ENCODE measurements around the gene HOXA4. TPM values are rescaled to one million over a fixed set of nuclear protein-coding genes. Genes with fewer than 3 reads are reported as not detected.
A peak's percentile ranks its signal among the peaks of the same experiment; 100 is the strongest.

HOXA4 gene
- total RNA-seq, 1 donor, result 0.72 TPM

GRCh38 chr7:27159266-27160144, 28.9 kb upstream of the HOXA4 start:
- Histone ChIP-seq H3K36me3 (ENCODE audit: insufficient read depth, low read length) (peaks cover 15% of the 10 kb centered on the region), H4K20me1 (ENCODE audit: insufficient read depth, low read length) (peaks cover 14% of the 10 kb centered on the region), H3K4me1 (ENCODE audit: insufficient read depth, low read length) (peaks cover 14% of the 10 kb centered on the region), H3K27me3 (ENCODE audit: insufficient read depth, low read length) (no peaks in the 10 kb centered on the region), H3K79me2 (ENCODE audit: insufficient read depth, low read length) (peaks cover 60% of the 10 kb centered on the region), H2AFZ (ENCODE audit: low read length) (peak overlapping the region; percentile 89), H3K27ac (ENCODE audit: low read depth, low read length) (no peak overlapping the region), H3K9me3 (ENCODE audit: low read depth, low read length) (no peaks in the 10 kb centered on the region), H3K4me3 (ENCODE audit: insufficient read depth, low read length) (peak overlapping the region; percentile 75), H3K4me2 (ENCODE audit: insufficient read depth, low read length) (peak overlapping the region; percentile 99)
- TF ChIP-seq CTCF (IDR thresholded peaks at IDR 0.05; ENCODE audit: extremely low read depth, low read depth, low read length), result no peak
- DNase-seq (ENCODE audit: insufficient read length, low spot score, missing footprints), result no peak

DNA sequence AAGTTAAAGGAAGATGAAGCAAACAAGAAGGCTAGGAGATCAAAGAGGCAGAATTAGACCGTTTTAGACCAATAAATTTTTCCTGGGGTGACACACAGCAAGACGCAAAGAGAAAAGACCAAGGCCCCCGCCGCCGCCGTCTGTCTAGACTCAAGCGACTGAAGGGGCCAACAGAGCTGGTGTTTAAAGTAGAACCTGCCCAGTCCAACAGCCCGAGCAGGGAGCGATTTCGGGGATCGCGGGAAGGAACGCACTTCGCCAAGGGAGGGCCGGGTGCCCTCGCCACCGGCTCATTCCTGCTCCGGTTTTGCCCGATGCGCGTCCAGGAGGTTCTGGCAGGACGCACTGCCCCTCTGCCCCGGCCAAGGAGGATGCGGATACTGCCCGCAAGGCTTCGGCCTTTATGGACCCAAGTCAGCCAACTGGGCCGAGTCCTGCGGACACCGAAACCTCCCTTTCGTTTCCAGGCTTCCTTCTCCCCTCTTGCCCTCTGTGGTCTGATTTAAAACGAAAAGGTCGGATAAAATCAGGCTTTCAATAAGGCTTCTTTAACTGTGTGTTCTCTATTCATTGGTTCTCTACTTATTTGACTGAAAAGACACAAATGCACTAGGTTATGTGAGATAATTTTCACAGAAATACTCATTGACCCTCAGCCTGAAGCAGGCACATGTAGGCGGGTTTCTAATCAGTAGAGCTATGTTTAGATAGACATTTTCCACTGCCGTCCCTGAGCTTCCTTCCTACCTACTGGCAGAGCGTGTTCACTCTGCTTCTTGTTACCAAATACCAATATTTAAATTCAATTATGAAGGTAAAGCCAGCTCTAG, 28.1 kb upstream of the HOXA4 start:
- no peak overlapping the region for H3K4me2 ChIP-seq (ENCODE audit: insufficient read depth, low read length)
- H3K4me1 ChIP-seq (ENCODE audit: insufficient read depth, low read length), result peaks cover 17% of the 10 kb centered on the region
- no peaks in the 10 kb centered on the region for H3K27me3 ChIP-seq (ENCODE audit: insufficient read depth, low read length)
- H3K36me3 ChIP-seq (ENCODE audit: insufficient read depth, low read length), result peaks cover 10% of the 10 kb centered on the region
- no peak overlapping the region for H2AFZ ChIP-seq (ENCODE audit: low read length)
- peaks cover 6% of the 10 kb centered on the region for H4K20me1 ChIP-seq (ENCODE audit: insufficient read depth, low read length)
- H3K79me2 ChIP-seq (ENCODE audit: insufficient read depth, low read length), result peaks cover 59% of the 10 kb centered on the region
- TF ChIP-seq CTCF (IDR thresholded peaks at IDR 0.05; ENCODE audit: extremely low read depth, low read depth, low read length), result no peak
- no peaks in the 10 kb centered on the region for H3K9me3 ChIP-seq (ENCODE audit: low read depth, low read length)
- no peak overlapping the region for H3K4me3 ChIP-seq (ENCODE audit: insufficient read depth, low read length)
- H3K27ac ChIP-seq (ENCODE audit: low read depth, low read length), result no peak overlapping the region
- no peak for DNase-seq (ENCODE audit: insufficient read length, low spot score, missing footprints)

DNA sequence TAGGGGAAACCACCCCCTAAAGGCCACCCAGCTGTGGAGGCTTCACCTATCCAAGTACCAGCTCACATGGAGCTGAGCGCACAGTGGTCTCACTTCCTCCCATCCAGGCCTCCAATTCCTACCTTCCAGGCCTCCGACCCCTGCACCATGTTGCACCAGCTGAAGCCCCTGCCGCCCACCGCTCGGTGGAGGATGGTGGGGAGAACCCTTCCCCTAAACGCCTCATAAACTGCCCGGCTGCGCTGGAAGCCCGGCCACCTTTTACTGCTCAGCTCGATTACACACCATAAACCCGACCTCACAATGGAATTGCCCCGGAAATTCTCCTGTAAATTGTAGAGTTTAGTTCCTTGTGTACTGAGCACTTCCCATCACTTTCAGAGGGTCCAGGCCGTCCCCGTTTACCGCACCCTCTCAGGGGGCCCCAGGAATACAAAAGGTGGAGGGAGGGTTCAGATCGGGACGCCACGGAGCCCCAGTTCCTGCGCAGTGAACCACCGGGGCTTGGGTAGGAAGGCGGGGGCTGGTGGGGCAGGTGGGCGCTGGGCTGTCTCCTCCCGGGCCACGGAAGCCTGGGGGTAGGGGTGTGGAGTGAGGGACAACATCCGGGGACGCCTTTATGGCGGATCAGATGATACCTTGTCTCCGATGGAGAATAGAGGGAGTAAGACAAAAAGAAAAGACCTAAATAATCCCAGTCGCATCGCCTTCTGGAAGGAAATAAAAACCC, 27.3 kb upstream of the HOXA4 start:
- Histone ChIP-seq H3K27ac (ENCODE audit: low read depth, low read length) (no peak overlapping the region), H2AFZ (ENCODE audit: low read length) (no peak overlapping the region), H3K79me2 (ENCODE audit: insufficient read depth, low read length) (peaks cover 59% of the 10 kb centered on the region), H3K4me3 (ENCODE audit: insufficient read depth, low read length) (no peak overlapping the region), H3K36me3 (ENCODE audit: insufficient read depth, low read length) (peaks cover 4% of the 10 kb centered on the region), H3K27me3 (ENCODE audit: insufficient read depth, low read length) (no peaks in the 10 kb centered on the region), H3K9me3 (ENCODE audit: low read depth, low read length) (no peaks in the 10 kb centered on the region), H3K4me1 (ENCODE audit: insufficient read depth, low read length) (peaks cover 25% of the 10 kb centered on the region), H4K20me1 (ENCODE audit: insufficient read depth, low read length) (no peaks in the 10 kb centered on the region), H3K4me2 (ENCODE audit: insufficient read depth, low read length) (no peak overlapping the region)
- peak; percentile 84 for DNase-seq (ENCODE audit: insufficient read length, low spot score, missing footprints)
- no peak for TF ChIP-seq CTCF (IDR thresholded peaks at IDR 0.05; ENCODE audit: extremely low read depth, low read depth, low read length)
